ENCODE results near the gene RALGPS1.

RALGPS1 gene

DNA sequence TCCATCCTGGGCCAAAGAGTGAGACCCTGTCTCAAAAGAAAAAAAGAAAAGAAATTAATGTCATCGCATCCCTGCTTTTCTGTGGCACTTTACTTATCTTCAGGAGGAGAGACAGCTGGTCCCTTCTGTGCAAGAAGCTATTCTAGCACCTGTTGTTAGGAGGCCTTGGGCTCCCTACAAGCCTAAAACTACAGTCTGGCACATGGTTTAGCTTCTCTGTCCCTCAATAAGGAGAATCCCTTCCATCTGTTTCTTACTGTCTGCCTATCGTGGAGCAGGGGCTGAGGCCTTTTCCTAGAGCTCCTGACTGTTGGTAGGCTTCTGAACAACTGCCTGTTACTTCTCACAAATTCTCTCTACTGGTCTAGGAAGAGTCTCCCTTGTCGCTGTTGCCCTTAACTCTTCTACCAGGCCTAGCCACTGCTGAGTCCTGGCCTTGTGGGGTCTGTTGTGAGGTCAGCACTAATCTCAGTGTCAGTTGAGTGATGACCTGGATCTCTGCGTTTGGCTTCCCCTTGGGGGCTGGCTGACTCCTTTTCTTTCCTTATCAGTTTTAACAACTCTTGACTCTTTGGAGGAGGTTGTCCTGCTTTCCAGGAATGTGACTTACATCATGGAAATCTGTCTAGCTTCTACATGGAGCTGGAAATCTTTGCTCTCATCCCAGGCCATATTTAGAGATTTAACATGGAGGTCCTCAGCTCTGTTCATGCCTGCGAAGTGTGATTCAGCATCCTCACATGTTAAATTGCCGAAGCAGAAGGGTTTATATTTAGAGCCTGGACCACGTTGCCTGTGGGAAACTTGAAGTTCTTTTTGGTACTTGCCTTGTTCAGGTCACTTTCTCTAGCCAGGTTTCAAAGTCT is 344.3 kb downstream of the RALGPS1 start:
- TF ChIP-seq, protein P1, sequence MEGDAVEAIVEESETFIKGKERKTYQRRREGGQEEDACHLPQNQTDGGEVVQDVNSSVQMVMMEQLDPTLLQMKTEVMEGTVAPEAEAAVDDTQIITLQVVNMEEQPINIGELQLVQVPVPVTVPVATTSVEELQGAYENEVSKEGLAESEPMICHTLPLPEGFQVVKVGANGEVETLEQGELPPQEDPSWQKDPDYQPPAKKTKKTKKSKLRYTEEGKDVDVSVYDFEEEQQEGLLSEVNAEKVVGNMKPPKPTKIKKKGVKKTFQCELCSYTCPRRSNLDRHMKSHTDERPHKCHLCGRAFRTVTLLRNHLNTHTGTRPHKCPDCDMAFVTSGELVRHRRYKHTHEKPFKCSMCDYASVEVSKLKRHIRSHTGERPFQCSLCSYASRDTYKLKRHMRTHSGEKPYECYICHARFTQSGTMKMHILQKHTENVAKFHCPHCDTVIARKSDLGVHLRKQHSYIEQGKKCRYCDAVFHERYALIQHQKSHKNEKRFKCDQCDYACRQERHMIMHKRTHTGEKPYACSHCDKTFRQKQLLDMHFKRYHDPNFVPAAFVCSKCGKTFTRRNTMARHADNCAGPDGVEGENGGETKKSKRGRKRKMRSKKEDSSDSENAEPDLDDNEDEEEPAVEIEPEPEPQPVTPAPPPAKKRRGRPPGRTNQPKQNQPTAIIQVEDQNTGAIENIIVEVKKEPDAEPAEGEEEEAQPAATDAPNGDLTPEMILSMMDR (IDR thresholded peaks at IDR 0.05) = no peak

DNA sequence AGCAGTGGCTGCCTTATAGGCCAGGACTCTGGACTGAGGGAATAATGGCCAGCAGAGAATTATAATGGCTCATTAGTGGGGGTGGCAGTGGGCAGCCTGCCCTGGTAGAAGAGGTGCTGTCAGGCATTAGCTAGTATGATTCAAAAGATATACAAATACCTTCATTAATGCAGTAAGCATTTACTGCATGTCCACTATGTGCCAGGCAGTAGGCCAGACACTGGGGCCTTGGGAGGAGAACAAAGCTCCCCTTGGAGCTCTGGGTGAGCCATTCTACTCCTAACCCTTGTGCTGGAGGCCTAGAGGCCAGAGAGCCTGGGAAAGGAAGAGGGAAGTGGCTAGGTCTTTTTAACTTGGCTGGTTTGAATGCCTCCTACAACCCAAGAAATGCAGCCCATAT is 348.0 kb downstream of the RALGPS1 start:
- TF ChIP-seq, protein P1 (IDR thresholded peaks at IDR 0.05) = no peak

DNA sequence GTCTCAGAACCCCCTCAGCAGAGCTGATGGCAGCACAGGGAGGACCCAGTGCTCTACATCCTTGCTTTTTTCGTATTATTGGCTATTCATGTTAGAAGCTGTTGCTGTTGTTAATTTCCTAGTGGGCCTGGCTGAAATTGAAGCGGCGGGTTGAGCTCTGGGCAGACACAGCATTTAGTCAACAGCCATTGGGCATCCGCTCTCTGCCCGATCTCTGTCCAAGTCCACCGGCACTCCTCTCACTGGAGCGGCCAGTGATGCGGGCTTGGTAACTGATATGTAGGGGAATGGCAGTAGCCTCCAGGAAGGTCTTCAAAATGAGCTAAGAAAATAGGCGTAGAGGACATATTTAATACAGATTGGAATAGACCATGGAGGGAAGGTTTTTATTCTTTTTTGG is 348.7 kb downstream of the RALGPS1 start:
- TF ChIP-seq, protein P1 (IDR thresholded peaks at IDR 0.05) = no peak

- TF ChIP-seq, protein P1 (IDR thresholded peaks at IDR 0.05) = no peak
Measured at GRCh38 chr9:127263664-127264063, 349.1 kb downstream of the RALGPS1 start.

DNA sequence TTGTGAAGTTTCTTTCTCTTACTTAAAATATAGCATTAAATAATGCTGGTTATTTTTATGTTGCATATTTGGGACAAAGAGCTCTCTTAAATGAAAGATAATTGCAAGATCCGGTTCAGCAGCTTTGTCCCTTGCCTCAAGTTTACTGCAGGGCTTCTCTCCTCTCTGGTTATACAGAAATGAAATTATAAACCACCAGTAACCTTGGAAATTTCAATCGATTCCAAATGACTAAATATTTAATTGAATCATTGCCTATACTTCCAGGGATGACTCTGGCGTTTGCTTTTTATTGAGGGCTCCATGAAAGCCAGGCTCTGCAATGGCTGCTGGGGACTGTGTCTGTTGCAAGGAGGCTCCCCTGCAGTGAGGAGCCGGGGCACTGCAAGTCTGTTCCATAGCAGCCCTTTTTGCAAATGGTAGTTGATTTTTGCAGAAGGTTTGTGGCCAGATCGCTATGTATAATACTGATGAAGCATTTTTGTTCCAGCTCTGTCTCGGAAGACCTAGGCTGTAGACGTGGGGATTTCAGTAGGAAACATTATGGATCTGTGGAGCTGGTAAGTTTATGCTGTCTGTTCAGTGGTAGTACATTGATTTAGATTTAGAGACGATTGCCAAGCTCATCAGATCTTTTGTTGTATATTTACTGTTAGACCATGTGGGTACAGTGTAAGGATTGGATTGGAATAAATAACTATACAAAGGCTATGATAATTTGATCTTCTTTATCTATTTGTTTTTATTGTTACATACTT is 350.1 kb downstream of the RALGPS1 start, which contains the start of gene GARNL3:
GARNL3 (plus strand) TSS at position 313 of the 758 bp plus-strand sequence; CDS start at position 417, 104 bp downstream.
- TF ChIP-seq, protein P1 (IDR thresholded peaks at IDR 0.05) = no peak

DNA sequence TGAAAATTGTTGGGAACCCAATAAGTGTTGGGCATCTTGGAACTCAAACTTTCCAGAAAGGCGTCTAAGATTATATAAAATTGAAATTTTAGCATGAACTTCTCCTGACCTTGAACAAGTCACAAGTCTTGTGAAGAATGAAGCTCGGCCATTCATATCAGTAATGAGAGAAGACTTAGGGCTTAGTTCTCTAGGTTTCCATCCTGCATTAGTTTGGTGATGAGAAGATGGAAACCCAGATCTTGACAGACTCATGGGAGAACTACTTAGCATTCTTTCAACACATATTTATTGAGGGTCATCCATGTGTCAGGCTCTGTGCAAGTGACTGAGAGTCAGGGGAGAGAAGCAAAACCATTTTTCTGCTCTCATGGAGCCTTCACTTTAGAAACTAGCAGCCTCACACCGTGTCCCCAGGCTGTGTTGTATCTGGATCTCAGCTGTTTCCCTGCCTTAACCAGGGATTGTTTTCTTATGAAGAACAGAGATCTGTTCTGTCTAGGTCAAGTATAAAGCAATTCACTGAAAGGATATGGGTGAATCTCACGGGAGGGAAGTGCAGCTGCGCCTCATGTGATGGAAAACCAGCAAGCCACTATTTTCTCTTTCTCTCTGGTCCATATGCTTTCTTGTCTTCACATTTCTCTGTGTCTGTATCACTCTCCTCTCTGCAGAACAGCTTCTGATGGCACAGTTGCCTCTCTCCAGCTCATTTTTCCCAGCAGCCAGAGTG is 353.4 kb downstream of the RALGPS1 start:
- TF ChIP-seq, protein P1 (IDR thresholded peaks at IDR 0.05) = no peak

DNA sequence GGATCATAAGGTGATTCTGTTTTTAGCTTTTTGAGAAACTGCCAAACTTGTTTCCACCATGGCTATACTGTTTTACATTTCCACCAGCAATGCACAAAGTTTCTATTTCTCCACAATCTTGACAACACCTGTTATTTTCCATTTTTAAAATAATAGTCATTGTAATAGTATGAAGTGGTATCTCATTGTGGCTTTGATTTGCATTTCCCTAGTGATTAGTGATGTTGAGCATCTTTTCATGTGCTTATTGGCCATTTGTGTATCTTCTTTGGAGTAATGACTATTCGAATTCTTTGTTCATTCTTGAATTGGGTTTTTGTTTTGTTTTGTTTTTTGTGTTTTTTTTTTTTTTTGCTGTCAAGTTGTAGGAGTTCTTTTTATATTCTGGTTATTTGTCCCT is 354.9 kb downstream of the RALGPS1 start:
- TF ChIP-seq, protein P1 (IDR thresholded peaks at IDR 0.05) = no peak
